AG04450 (cell line): ENCODE data around the gene ATP5MK. TPM values are rescaled to one million over a fixed set of nuclear protein-coding genes. Genes with fewer than 3 reads are reported as not detected.
A peak's percentile ranks its signal among the peaks of the same experiment; 100 is the strongest.

Experiments used
- CTCF ChIA-PET: fragments of 300-600, 350-600 bp; formaldehyde crosslinking; extraction: SDS; loops from one replicate; lab custom pipeline; 2022; ENCODE audit warnings: antibody characterized with exemption, inconsistent platforms; lab: Charles Lee
- POLR2A ChIA-PET: fragments of 350-600 bp; formaldehyde crosslinking; extraction: SDS; loops from one replicate; lab custom pipeline; 2021; ENCODE audit warnings: antibody characterized with exemption, inconsistent platforms; lab: Yijun Ruan, JAX
- DNase-seq: peaks from one replicate; pipeline ENCODE4 v3.0.0-alpha.2; 2011; ENCODE audit warnings: low read depth, low spot score
- H3K27ac ChIP-seq: one replicate; pipeline ENCODE4 v1.5.1; 2012; ENCODE audit warnings: low read depth, low read length, control low read depth
- H3K27me3 ChIP-seq: one replicate; pipeline ENCODE4 v1.6.0; 2012; ENCODE audit warnings: low read length; ENCODE audit not compliant: control insufficient read depth, insufficient read depth
- H3K4me3 ChIP-seq: 2 replicates; pipeline ENCODE4 v1.5.1; 2011; ENCODE audit warnings: mild to moderate bottlenecking, low read depth, low read length, control low read depth
- H3K9me3 ChIP-seq: 2 replicates; pipeline ENCODE4 v1.5.1; 2012; ENCODE audit warnings: low read length; ENCODE audit not compliant: control insufficient read depth, insufficient read depth
- CTCF ChIP-seq: IDR thresholded peaks from 2 replicates; pipeline ENCODE4 v1.5.1; 2011; ENCODE audit warnings: low read depth, low read length, control low read depth, inconsistent platforms
- polyA minus RNA-seq: library from RNA; depleted of rRNA, polyadenylated mRNA; stranded (reverse); fragments of >200 nt; gene quantifications from 2 replicates; pipeline ENCODE4 v1.2.3, GENCODE V29; 2011; rRNA and poly(A)+ RNA removed
- polyA plus RNA-seq: library from polyadenylated mRNA; depleted of rRNA; stranded (reverse); fragments of >200 nt; gene quantifications from 2 replicates; pipeline ENCODE4 v1.2.3, GENCODE V29; 2011; rRNA removed

ATP5MK gene
- polyA plus RNA-seq (258 and 407 TPM in 2 replicates), polyA minus RNA-seq (28.1 and 32.9 TPM in 2 replicates)

DNA sequence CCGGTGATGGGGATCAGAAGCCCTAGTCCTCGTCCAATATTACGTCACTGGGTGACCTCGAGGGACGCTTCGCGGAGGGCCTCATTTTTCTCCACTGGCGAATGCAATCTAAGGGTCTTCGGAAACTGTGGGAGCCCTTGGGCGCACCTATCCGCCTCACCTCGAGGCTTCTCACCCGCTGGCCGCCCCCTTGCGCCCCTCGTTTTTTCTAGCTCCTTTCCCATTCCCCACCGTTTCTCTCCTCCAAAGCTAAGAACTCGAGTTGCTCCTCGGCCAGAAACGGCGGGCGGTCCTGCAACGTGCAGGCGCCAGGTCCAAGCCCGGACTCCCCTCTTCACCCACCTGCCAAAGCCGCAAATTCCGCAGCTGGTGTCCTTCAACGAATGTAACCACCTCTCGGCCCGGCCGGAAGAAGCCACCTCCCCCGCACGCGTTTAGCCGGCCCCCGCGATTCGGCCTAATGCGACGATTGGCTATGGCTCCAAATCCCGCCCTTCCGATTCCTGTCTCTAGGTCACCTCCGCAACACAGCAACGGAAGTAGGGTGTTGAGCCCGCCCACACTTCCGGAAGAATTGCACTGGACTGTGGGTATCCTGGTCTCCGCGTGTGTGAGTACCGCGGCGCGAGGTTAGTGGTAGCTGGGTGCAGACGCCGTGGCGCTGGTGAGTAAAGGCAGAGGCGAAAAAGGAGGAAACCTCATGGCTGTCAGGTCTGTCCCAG lies at the start of gene ATP5MK, which contains the start of gene PDCD11:
Gene ATP5MK, minus strand, starts transcription at position 409 of the 722 bp plus-strand sequence. CDS start 4,018 bp downstream, outside the sequence.
Gene PDCD11, plus strand, starts transcription at position 560 of the 722 bp plus-strand sequence. CDS start 1,801 bp downstream, outside the sequence.
- ChIA-PET CTCF (interaction anchor here (1.3 kb wide), 1 partner anchor 20 kb away, joined by 3 read pairs; no protein-coding TSS in a partner anchor), POLR2A (interaction anchor here (0.9 to 1.0 kb wide), 3 partner anchors 56 to 96 kb away, joined by 3 read pairs; partner anchors contain the start of gene CALHM2)
- 0 out of 2 replicates have a peak, but pooled peaks have one; percentile 29 for TF ChIP-seq CTCF
- Histone ChIP-seq H3K27me3 (no peaks in the 10 kb centered on the region), H3K9me3 (no peaks in the 10 kb centered on the region), H3K27ac (peak within 1 kb of the TSS; percentile 77), H3K4me3 (peak within 1 kb of the TSS; percentile 98)
- DNase-seq: peak; percentile 94

GRCh38 chr10:103445366-103445765 lies 49.1 kb upstream of the ATP5MK start:
- ChIA-PET POLR2A (interaction anchor here (0.5 kb wide), 1 partner anchor 24 kb away, joined by 3 read pairs; no protein-coding TSS in a partner anchor), CTCF (interaction anchor here (0.5 to 1.0 kb wide), 2 partner anchors 40 to 358 kb away, joined by 3 to 4 read pairs; no protein-coding TSS in a partner anchor)
- H3K9me3 ChIP-seq: no peaks in the 10 kb centered on the region; the same call in 1 of the 2 replicates
- TF ChIP-seq CTCF: no peak
- no peak overlapping the region for H3K27ac ChIP-seq
- DNase-seq: no peak
- no peak overlapping the region for H3K4me3 ChIP-seq
- H3K27me3 ChIP-seq: no peaks in the 10 kb centered on the region

DNA sequence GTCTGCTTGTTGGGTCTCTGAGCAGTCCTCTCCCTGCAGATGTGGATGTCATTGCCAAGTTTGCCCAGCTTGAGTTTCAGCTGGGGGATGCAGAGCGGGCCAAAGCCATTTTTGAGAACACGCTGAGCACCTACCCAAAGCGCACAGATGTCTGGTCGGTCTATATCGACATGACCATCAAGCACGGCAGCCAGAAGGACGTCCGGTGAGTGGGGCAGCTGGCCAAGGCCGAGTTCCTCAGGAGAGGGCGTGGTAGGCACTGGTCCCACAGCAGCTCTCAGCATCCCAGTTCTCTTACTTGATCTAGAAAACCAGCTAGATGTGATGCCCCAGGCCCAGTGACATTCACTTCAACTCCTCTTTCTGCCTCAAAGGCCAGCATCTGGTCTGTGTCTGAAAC lies 48.2 kb upstream of the ATP5MK start:
- ChIA-PET POLR2A (no interaction called here), CTCF (interaction anchor here (1.0 kb wide), 1 partner anchor 41 kb away, joined by 3 read pairs; no protein-coding TSS in a partner anchor)
- H3K9me3 ChIP-seq: no peaks in the 10 kb centered on the region; the same call in 1 of the 2 replicates
- H3K4me3 ChIP-seq: no peak overlapping the region
- TF ChIP-seq CTCF: no peak
- no peak for DNase-seq
- H3K27ac ChIP-seq: no peak overlapping the region
- H3K27me3 ChIP-seq: no peaks in the 10 kb centered on the region

- Histone ChIP-seq H3K27me3 (no peaks in the 10 kb centered on the region), H3K27ac (no peak overlapping the region), H3K4me3 (no peak overlapping the region), H3K9me3 (no peaks in the 10 kb centered on the region; the same call in 1 of the 2 replicates)
- DNase-seq: no peak
- ChIA-PET POLR2A (no interaction called here), CTCF (interaction anchor here (1.4 kb wide), 1 partner anchor 39 kb away, joined by 3 read pairs; no protein-coding TSS in a partner anchor)
- no peak for TF ChIP-seq CTCF
Measured at GRCh38 chr10:103443475-103444185, 47.4 kb upstream of the ATP5MK start.
